NCI-H226 (cell line): Measurements from ENCODE around the gene CEP162.
A peak's percentile ranks its signal among the peaks of the same experiment; 100 is the strongest.
"Not testable (repeated sequence)": the region's sequence is repeated elsewhere in the genome, so short reads cannot be mapped to it uniquely, and the experiment has no call there.

Experiments
- DNase-seq: peaks from one replicate; pipeline ENCODE4 v3.0.0-alpha.2; 2015

CEP162 gene

GRCh38 chr6:84227434-84228197, at the start of gene CEP162:
Gene CEP162, minus strand, starts transcription at chr6:84227643. Its CDS starts 1,250 bp downstream, at chr6:84226393.
- peak; percentile 75 for DNase-seq

- DNase-seq: no peak
Observed at GRCh38 chr6:84274856-84275255, 47.4 kb upstream of the CEP162 start.

- DNase-seq: no peak
Observed at GRCh38 chr6:84273048-84273809, 45.8 kb upstream of the CEP162 start.

- DNase-seq: no peak
Observed at GRCh38 chr6:84272298-84272697, 44.9 kb upstream of the CEP162 start.

- no peak for DNase-seq
Observed at GRCh38 chr6:84271061-84271716, 43.7 kb upstream of the CEP162 start.

GRCh38 chr6:84269947-84270733, 42.7 kb upstream of the CEP162 start:
- no peak for DNase-seq

GRCh38 chr6:84268781-84269180, 41.3 kb upstream of the CEP162 start:
- DNase-seq: no peak

GRCh38 chr6:84263557-84263956, 36.1 kb upstream of the CEP162 start:
- no peak for DNase-seq

GRCh38 chr6:84260926-84261325, 33.5 kb upstream of the CEP162 start:
- no peak for DNase-seq

GRCh38 chr6:84260196-84260595, 32.8 kb upstream of the CEP162 start:
- DNase-seq: no peak

GRCh38 chr6:84258866-84259265, 31.4 kb upstream of the CEP162 start:
- DNase-seq: no peak

GRCh38 chr6:84258268-84258667, 30.8 kb upstream of the CEP162 start:
- no peak for DNase-seq

- no peak for DNase-seq
Observed at GRCh38 chr6:84255641-84256040, 28.2 kb upstream of the CEP162 start.

- DNase-seq: no peak
Observed at GRCh38 chr6:84253380-84253779, 25.9 kb upstream of the CEP162 start.

GRCh38 chr6:84251891-84252539, 24.6 kb upstream of the CEP162 start:
- DNase-seq: no peak

- peak; percentile 3 for DNase-seq
Observed at GRCh38 chr6:84249724-84250123, 22.3 kb upstream of the CEP162 start.

GRCh38 chr6:84244416-84245081, 17.1 kb upstream of the CEP162 start:
- not testable (repeated sequence) for DNase-seq

GRCh38 chr6:84243240-84243639, 15.8 kb upstream of the CEP162 start:
- DNase-seq: no peak

GRCh38 chr6:84242265-84242664, 14.8 kb upstream of the CEP162 start:
- no peak for DNase-seq

- DNase-seq: no peak
Observed at GRCh38 chr6:84228198-84228543, 728 bp upstream of the CEP162 start.

- DNase-seq: no peak
Observed at GRCh38 chr6:84227044-84227433, 404 bp downstream of the CEP162 start.

GRCh38 chr6:84224251-84224650, 3.2 kb downstream of the CEP162 start:
- no peak for DNase-seq
